GM12872 (cell line): ENCODE data around the gene SIPA1L3.

Experiments used
- TF ChIP-seq, protein P1 (sequence below): IDR thresholded peaks from 3 replicates; pipeline ENCODE4 v1.5.1; 2011; ENCODE audit warnings: low read depth, mild to moderate bottlenecking, low read length, moderate library complexity; ENCODE audit not compliant: insufficient read depth

Gene SIPA1L3

DNA sequence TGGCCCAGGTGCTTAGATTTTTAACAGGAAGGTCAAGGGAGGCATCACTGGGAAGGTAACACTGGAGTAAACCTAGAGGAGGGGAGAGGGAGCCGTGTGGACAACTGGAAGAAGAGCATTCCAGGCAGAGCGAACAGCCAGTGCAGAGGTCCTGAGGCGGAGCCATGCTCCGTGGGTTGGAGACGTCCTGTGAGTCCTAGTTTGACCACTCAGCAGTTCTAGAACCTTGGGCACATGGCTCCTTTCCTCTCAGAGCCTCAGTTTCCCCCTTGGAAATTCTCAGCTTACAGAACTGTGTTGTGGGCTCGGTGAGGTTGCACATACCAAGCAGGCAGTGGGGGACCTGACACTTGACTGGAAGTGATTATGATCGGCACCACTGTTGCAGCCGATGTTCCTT is 186.1 kb downstream of the SIPA1L3 start:
- TF ChIP-seq, protein P1, sequence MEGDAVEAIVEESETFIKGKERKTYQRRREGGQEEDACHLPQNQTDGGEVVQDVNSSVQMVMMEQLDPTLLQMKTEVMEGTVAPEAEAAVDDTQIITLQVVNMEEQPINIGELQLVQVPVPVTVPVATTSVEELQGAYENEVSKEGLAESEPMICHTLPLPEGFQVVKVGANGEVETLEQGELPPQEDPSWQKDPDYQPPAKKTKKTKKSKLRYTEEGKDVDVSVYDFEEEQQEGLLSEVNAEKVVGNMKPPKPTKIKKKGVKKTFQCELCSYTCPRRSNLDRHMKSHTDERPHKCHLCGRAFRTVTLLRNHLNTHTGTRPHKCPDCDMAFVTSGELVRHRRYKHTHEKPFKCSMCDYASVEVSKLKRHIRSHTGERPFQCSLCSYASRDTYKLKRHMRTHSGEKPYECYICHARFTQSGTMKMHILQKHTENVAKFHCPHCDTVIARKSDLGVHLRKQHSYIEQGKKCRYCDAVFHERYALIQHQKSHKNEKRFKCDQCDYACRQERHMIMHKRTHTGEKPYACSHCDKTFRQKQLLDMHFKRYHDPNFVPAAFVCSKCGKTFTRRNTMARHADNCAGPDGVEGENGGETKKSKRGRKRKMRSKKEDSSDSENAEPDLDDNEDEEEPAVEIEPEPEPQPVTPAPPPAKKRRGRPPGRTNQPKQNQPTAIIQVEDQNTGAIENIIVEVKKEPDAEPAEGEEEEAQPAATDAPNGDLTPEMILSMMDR: no peak

DNA sequence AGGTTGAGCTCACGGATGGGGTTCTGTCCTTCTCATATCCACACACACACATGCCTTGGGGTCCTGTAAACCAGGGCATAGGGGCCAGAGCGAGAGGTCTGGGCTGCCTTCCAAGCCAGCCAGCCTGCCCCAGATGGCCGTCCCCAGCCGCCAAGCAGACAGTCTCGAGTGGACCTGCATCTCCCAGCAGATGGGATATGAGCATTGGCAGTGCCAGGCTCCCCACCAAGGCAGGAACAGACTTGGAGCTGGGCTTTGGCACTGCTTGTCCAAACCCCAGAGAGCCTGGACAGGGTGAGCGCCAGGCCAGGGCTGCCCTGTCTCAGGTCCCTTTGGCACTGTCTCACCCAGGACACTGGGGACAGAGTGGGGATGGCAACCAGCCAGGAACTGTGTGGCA is 186.6 kb downstream of the SIPA1L3 start:
- TF ChIP-seq, protein P1: no peak

DNA sequence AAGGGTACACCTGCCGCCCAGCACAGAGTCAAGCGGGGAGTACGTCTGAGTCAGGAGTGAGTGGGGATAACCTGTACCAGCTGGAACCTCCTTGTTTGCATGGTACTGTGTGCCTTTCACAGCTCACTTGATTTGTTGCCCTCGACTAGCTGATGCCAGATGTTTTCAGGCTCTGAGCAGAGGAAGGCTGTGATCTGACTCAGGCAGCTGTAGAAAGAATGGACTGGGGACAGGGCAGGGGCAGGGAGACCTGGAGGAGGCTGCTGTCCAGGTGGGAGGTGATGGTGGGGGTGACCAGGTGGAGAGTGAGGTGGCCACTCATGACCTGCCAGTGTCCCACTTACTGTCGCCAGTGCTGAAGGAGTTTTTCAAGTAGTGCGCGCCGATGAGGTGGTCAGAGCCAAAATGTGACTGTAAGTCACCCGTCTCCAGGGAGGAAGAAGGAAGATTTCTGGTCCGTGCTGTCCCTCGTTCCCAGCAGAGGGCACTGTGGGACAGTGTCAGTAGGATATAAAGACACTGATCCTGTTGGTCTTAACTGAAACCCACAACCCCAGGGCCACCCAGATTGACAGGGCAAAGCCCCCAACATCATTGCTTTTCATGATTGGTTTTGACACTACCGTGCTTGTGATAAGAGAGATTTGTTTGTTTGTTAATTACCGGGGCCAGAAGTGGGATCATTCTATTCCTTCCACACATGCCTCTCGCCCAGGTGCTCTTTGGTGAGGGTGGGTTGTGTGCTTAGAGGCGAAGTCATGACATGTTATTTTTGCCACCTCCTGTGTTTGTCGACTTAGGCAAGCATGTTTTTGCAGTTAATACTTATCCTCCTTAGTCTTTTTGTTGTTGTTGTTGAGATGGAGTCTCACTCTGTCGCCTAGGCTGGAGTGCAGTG is 188.7 kb downstream of the SIPA1L3 start:
- TF ChIP-seq, protein P1: peak; percentile 75

DNA sequence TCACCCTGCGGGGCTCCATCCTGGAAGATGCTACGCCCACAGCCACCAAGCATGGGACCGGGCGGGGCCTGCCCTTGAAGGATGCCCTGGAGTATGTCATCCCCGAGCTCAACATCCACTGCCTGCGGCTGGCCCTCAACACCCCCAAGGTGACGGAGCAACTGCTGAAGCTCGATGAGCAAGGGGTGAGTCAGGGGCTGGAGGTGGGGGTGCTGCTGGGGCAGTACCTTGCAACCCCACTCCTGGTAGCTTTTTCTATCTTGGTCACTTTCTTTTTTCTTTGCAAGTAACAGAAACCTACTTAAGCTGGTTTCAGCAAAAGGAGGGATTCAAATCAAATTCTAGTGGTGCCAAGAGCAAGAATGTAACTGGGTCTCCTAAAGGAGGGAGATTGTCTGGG is 193.0 kb downstream of the SIPA1L3 start:
- TF ChIP-seq, protein P1: no peak

DNA sequence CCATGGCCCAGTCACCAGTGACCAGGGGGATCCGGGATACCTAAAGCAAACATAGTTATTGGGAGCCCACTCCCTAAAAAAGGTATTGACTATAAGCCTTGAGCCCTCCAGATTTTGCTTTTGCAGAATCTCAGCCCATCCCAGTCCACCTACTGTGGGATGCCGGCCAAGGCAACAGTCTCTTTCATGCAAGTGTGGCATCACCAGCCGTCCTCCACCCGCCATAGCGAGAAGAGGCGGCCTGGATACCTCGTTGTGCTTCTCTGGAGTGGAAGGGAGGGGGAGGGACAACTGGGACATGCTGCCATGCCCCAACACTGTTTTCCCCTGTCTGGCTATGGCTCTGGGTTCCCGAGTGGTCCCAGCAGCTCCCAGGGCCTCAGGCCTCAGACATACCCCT is 193.6 kb downstream of the SIPA1L3 start:
- TF ChIP-seq, protein P1: no peak

DNA sequence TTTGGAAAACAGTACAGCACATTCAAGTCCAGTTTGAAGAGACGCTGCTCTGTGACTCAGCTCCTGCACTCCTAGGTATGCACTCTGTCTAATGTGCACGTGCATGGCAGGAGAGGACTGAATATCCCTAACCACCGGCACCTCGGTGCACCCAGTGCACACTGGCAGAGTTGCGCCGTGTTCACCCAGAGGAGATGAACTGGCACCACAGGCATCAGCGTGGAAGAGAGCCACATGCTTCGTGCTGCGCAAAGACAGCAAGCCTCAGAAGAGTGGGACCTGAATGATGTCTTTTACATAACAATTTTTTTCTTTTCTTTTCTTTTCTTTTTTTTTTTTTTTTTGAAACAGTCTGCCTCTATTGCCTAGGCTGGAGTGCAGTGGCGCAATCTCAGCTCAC is 194.7 kb downstream of the SIPA1L3 start:
- TF ChIP-seq, protein P1: no peak

DNA sequence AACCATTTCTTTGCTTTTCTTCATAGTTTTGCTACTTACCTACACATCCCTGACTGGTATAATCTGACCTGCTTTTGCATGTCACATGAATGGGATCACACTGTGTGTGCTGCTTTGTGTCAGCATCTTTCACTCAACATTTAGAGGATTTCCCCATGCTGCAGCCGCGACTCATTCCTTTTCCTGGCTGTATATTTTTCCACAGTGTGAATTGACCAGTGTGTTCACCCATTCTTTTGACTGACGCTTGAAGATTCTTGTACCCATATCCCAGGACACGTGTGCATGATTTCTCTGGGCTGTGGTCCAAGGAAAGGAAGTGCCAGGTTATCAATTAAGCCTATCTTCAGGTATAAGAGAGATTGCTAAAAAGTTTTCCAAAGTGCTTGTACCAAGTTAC is 198.6 kb downstream of the SIPA1L3 start:
- TF ChIP-seq, protein P1: no peak
